CD4-positive, CD25-positive, alpha-beta regulatory T cell (primary cell): ENCODE results near the gene SMIM35. TPM values are rescaled to one million over a fixed set of nuclear protein-coding genes. Genes with fewer than 3 reads are reported as not detected.

Experiments used
- ATAC-seq, 2 donors: fragments of 150-1000 bp; cut with Tn5 transposase; one replicate each; pipeline ENCODE4 v1.10.0; 2021; ENCODE audit warnings: low read depth in 2 of 2, moderate number of reproducible peaks in 2 of 2, moderate library complexity in 1 of 2
- DNase-seq, 3 donors: peaks; one replicate each; pipeline versions ENCODE4 v3.0.0 to v3.0.0-alpha.2; 2012 to 2022; ENCODE audit warnings: mixed read lengths in 1 of 3
- H3K27ac ChIP-seq: one replicate; pipeline ENCODE4 v1.7.0; 2013; ENCODE audit warnings: mild to moderate bottlenecking, low read length; ENCODE audit not compliant: insufficient read depth, poor library complexity, severe bottlenecking
- H3K27me3 ChIP-seq: one replicate; pipeline ENCODE4 v1.7.0; 2013; ENCODE audit warnings: low read length; ENCODE audit not compliant: control insufficient read depth, insufficient read depth
- H3K36me3 ChIP-seq: one replicate; pipeline ENCODE4 v1.7.0; 2013; ENCODE audit warnings: mild to moderate bottlenecking, low read length, moderate library complexity; ENCODE audit not compliant: control insufficient read depth, insufficient read depth
- H3K4me1 ChIP-seq: 2 replicates; pipeline ENCODE4 v1.7.0; 2013; ENCODE audit warnings: mild to moderate bottlenecking, low read length; ENCODE audit not compliant: insufficient read depth, control insufficient read depth, poor library complexity, severe bottlenecking
- H3K4me3 ChIP-seq: one replicate; pipeline ENCODE4 v1.7.0; 2013; ENCODE audit warnings: low read depth, mild to moderate bottlenecking, low read length, moderate library complexity
- H3K9me3 ChIP-seq, 2 experiments: 1 replicate in 1 of 2; 2 replicates in 1 of 2; pipeline ENCODE4 v1.7.0; 2013; ENCODE audit warnings: low read length in 2 of 2, mild to moderate bottlenecking in 1 of 2, moderate library complexity in 1 of 2; ENCODE audit not compliant: control insufficient read depth in 2 of 2
- H3K27ac Mint-ChIP-seq, 3 donors: one replicate each; pipeline ENCODE4 v1.8.0; 2020 to 2022; ENCODE audit warnings: mild to moderate bottlenecking in 3 of 3, mixed read lengths in 3 of 3, moderate library complexity in 2 of 3
- H3K27me3 Mint-ChIP-seq: one replicate; pipeline ENCODE4 v1.8.0; 2022; ENCODE audit warnings: mild to moderate bottlenecking, mixed read lengths
- H3K36me3 Mint-ChIP-seq: one replicate; pipeline ENCODE4 v1.8.0; 2020; ENCODE audit warnings: mixed read lengths
- H3K4me1 Mint-ChIP-seq, 4 donors: one replicate each; pipeline ENCODE4 v1.8.0; 2020 to 2022; ENCODE audit warnings: mixed read lengths in 4 of 4, mild to moderate bottlenecking in 1 of 4
- H3K4me3 Mint-ChIP-seq, 4 donors: one replicate each; pipeline ENCODE4 v1.8.0; 2020 to 2022; ENCODE audit warnings: mild to moderate bottlenecking in 4 of 4, mixed read lengths in 4 of 4, moderate library complexity in 3 of 4
- H3K9me3 Mint-ChIP-seq, 7 donors: one replicate each; pipeline ENCODE4 v1.8.0; 2020 to 2022; ENCODE audit warnings: mixed read lengths in 7 of 7, mild to moderate bottlenecking in 3 of 7, moderate library complexity in 2 of 7
- polyA plus RNA-seq, 4 donors: library from polyadenylated mRNA; unstranded; fragments of 300-500 nt; fragmentation: Illumina TruSeq; gene quantifications; one replicate each; pipeline ENCODE4 v1.2.3, GENCODE V29; 2021
- total RNA-seq: library from RNA; stranded (reverse); gene quantifications from one replicate; pipeline ENCODE4 v1.2.3, GENCODE V29; 2022

Gene SMIM35
- total and polyA plus RNA-seq, 5 donors from 2014 or later, result 0.90 to 1.9 (median 1.2) TPM

- Mint-ChIP-seq H3K4me3 (peak overlapping the region in 1 of 4 donors; percentile 28), H3K4me1 (peaks cover 0 to 3% (median 1%) of the 10 kb centered on the region in 4 donors), H3K27ac (no peak overlapping the region), H3K9me3 (no peaks in the 10 kb centered on the region), H3K36me3 (no peaks in the 10 kb centered on the region), H3K27me3 (peaks cover 27% of the 10 kb centered on the region)
- peaks cover under 1% of the 10 kb centered on the region for H3K4me1 ChIP-seq
- ATAC-seq (no peak), DNase-seq (no peak)
- H3K27ac ChIP-seq, result no peak overlapping the region
- no peaks in the 10 kb centered on the region for H3K9me3 ChIP-seq
- H3K36me3 ChIP-seq, result no peaks in the 10 kb centered on the region
- no peak overlapping the region for H3K4me3 ChIP-seq
- no peaks in the 10 kb centered on the region for H3K27me3 ChIP-seq
These were observed 28.2 kb downstream of the SMIM35 start for GRCh38 chr11:118058311-118059245.

GRCh38 chr11:118057251-118058145, 29.3 kb downstream of the SMIM35 start:
- H3K27ac ChIP-seq, result no peak overlapping the region
- H3K27me3 Mint-ChIP-seq, result peaks cover 21% of the 10 kb centered on the region
- H3K9me3 Mint-ChIP-seq, result peaks cover 0 to 2% (median 0%) of the 10 kb centered on the region in 7 donors

GRCh38 chr11:118056806-118057205, 30.0 kb downstream of the SMIM35 start:
- Histone ChIP-seq H3K27me3 (no peaks in the 10 kb centered on the region), H3K4me3 (no peak overlapping the region), H3K36me3 (no peaks in the 10 kb centered on the region), H3K4me1 (peaks cover 19% of the 10 kb centered on the region), H3K9me3 (no peaks in the 10 kb centered on the region), H3K27ac (no peak overlapping the region)
- Mint-ChIP-seq H3K27me3 (peaks cover 19% of the 10 kb centered on the region), H3K27ac (peak overlapping the region in 1 of 3 donors; percentile 26), H3K36me3 (no peaks in the 10 kb centered on the region), H3K9me3 (peaks cover 0 to 2% (median 0%) of the 10 kb centered on the region in 7 donors), H3K4me1 (peaks cover 5 to 20% (median 14%) of the 10 kb centered on the region in 4 donors), H3K4me3 (no peak overlapping the region)
- DNase-seq (no peak), ATAC-seq (no peak)

More at GRCh38 chr11:118057251-118058145, 29.3 kb downstream of the SMIM35 start:
- no peaks in the 10 kb centered on the region for H3K9me3 ChIP-seq
- Mint-ChIP-seq H3K36me3 (no peaks in the 10 kb centered on the region), H3K4me1 (peaks cover 5 to 13% (median 9%) of the 10 kb centered on the region in 4 donors), H3K4me3 (no peak overlapping the region), H3K27ac (peak overlapping the region in 2 of 3 donors; percentile 26 to 59)
- DNase-seq (no peak), ATAC-seq (no peak)
- no peaks in the 10 kb centered on the region for H3K36me3 ChIP-seq
- no peaks in the 10 kb centered on the region for H3K27me3 ChIP-seq
- H3K4me1 ChIP-seq, result peaks cover 12% of the 10 kb centered on the region
- no peak overlapping the region for H3K4me3 ChIP-seq

- Mint-ChIP-seq H3K27ac (peak overlapping the region in 2 of 3 donors; percentile 11 to 44), H3K4me3 (no peak overlapping the region), H3K4me1 (peaks cover 9 to 29% (median 20%) of the 10 kb centered on the region in 4 donors), H3K36me3 (no peaks in the 10 kb centered on the region), H3K27me3 (peaks cover 17% of the 10 kb centered on the region), H3K9me3 (peaks cover 0 to 2% (median 0%) of the 10 kb centered on the region in 7 donors)
- Histone ChIP-seq H3K36me3 (no peaks in the 10 kb centered on the region), H3K4me3 (no peak overlapping the region), H3K27me3 (no peaks in the 10 kb centered on the region), H3K9me3 (no peaks in the 10 kb centered on the region), H3K4me1 (peaks cover 27% of the 10 kb centered on the region), H3K27ac (no peak overlapping the region)
- no peak for DNase-seq
- ATAC-seq, result no peak
These were observed 30.8 kb downstream of the SMIM35 start for GRCh38 chr11:118055966-118056365.

GRCh38 chr11:118054712-118055640, 31.8 kb downstream of the SMIM35 start:
- Histone ChIP-seq H3K27ac (no peak overlapping the region), H3K36me3 (no peaks in the 10 kb centered on the region), H3K27me3 (no peaks in the 10 kb centered on the region), H3K4me1 (peaks cover 37% of the 10 kb centered on the region), H3K9me3 (no peaks in the 10 kb centered on the region), H3K4me3 (no peak overlapping the region)
- peaks cover 0 to 2% (median 0%) of the 10 kb centered on the region in 7 donors for H3K9me3 Mint-ChIP-seq
- peaks cover 9 to 39% (median 28%) of the 10 kb centered on the region in 4 donors for H3K4me1 Mint-ChIP-seq
- H3K27ac Mint-ChIP-seq, result peak overlapping the region in 2 of 3 donors; percentile 11 to 56
- H3K4me3 Mint-ChIP-seq, result peak overlapping the region in 1 of 4 donors; percentile 26
- ATAC-seq, result no peak
- no peak for DNase-seq
- H3K27me3 Mint-ChIP-seq, result peaks cover 9% of the 10 kb centered on the region
- no peaks in the 10 kb centered on the region for H3K36me3 Mint-ChIP-seq

- H3K27me3 Mint-ChIP-seq, result peaks cover 9% of the 10 kb centered on the region
- H3K27ac Mint-ChIP-seq, result peak overlapping the region; percentile 96 to 100 (median 99)
- no peak for DNase-seq
- no peaks in the 10 kb centered on the region for H3K27me3 ChIP-seq
- H3K36me3 ChIP-seq, result no peaks in the 10 kb centered on the region
- no peaks in the 10 kb centered on the region for H3K36me3 Mint-ChIP-seq
- H3K4me3 ChIP-seq, result no peak overlapping the region
- H3K27ac ChIP-seq, result peak overlapping the region; percentile 88
- H3K4me1 ChIP-seq, result peaks cover 60% of the 10 kb centered on the region
- H3K9me3 ChIP-seq, result no peaks in the 10 kb centered on the region
- H3K9me3 Mint-ChIP-seq, result peaks cover 0 to 2% (median 0%) of the 10 kb centered on the region in 7 donors
- peak overlapping the region in 3 of 4 donors; percentile 40 to 72 (median 71) for H3K4me3 Mint-ChIP-seq
- peaks cover 9 to 60% (median 38%) of the 10 kb centered on the region in 4 donors for H3K4me1 Mint-ChIP-seq
- no peak for ATAC-seq
These were observed 34.1 kb downstream of the SMIM35 start for GRCh38 chr11:118052581-118053206.
